Panc1 (cell line): ENCODE results near the gene CD28.

Source experiments
- CTCF ChIP-seq: fragments of 450-650 bp; IDR thresholded peaks from 2 replicates; pipeline ENCODE4 v1.5.1; 2017; ENCODE audit warnings: mild to moderate bottlenecking
- POLR2AphosphoS5 ChIP-seq: IDR thresholded peaks from 2 replicates; pipeline ENCODE4 v1.6.1; 2012; ENCODE audit warnings: mild to moderate bottlenecking, low read depth, low read length, moderate library complexity
- REST ChIP-seq, 2 experiments: IDR thresholded peaks; 2 replicates each; pipeline ENCODE4 v1.6.1; 2011 to 2012; ENCODE audit warnings: low read depth in 2 of 2, control low read depth in 1 of 2, low read length in 1 of 2, mild to moderate bottlenecking in 1 of 2, moderate library complexity in 1 of 2; ENCODE audit not compliant: insufficient read depth in 1 of 2
- SIN3A ChIP-seq: IDR thresholded peaks from 2 replicates; pipeline ENCODE4 v1.6.1; 2012; ENCODE audit warnings: low read depth, mild to moderate bottlenecking, low read length, moderate library complexity, borderline replicate concordance; ENCODE audit not compliant: insufficient read depth

- no peak for TF ChIP-seq CTCF
- no peak for TF ChIP-seq REST (IDR thresholded peaks at IDR 0.05; ENCODE audit: insufficient read depth in 1 of 2, low read depth in 2 of 2, low read length in 1 of 2)
- TF ChIP-seq POLR2AphosphoS5 = no peak
- TF ChIP-seq SIN3A = no peak
Measured at GRCh38 chr2:203690441-203691047, 15.9 kb upstream of the CD28 start.
